ENCODE measurements around the gene CFAP299. TPM values are rescaled to one million over a fixed set of nuclear protein-coding genes. Genes with fewer than 3 reads are reported as not detected.
"Not testable (repeated sequence)": the region's sequence is repeated elsewhere in the genome, so short reads cannot be mapped to it uniquely, and the experiment has no call there.

The CFAP299 gene
- total RNA-seq, 4 donors from 2014 or later = not detected

GRCh38 chr4:80308466-80308822 lies 27.1 kb upstream of the CFAP299 start:
- no peak for TF ChIP-seq CTCF (IDR thresholded peaks at IDR 0.05)
- no peak for DNase-seq

GRCh38 chr4:80309294-80310004 lies 26.1 kb upstream of the CFAP299 start:
- no peaks in the 10 kb centered on the region for H3K27me3 ChIP-seq
- no peak overlapping the region for H3K4me3 ChIP-seq
- H3K4me1 ChIP-seq = no peaks in the 10 kb centered on the region
- no peak overlapping the region for H3K27ac ChIP-seq
- H3K36me3 ChIP-seq = no peaks in the 10 kb centered on the region
- no peak for DNase-seq
- TF ChIP-seq POLR2A (IDR thresholded peaks at IDR 0.05) = no peak
- no peak for TF ChIP-seq CTCF (IDR thresholded peaks at IDR 0.05)
- H3K9me3 ChIP-seq = no peaks in the 10 kb centered on the region

More at GRCh38 chr4:80308466-80308822, 27.1 kb upstream of the CFAP299 start:
- H3K27ac ChIP-seq = no peak overlapping the region
- H3K27me3 ChIP-seq = no peaks in the 10 kb centered on the region
- no peaks in the 10 kb centered on the region for H3K9me3 ChIP-seq
- H3K4me1 ChIP-seq = no peaks in the 10 kb centered on the region
- H3K36me3 ChIP-seq = no peaks in the 10 kb centered on the region
- H3K4me3 ChIP-seq = no peak overlapping the region

- DNase-seq = no peak
- Histone ChIP-seq H3K4me3 (no peak overlapping the region), H3K27ac (no peak overlapping the region), H3K36me3 (no peaks in the 10 kb centered on the region), H3K9me3 (no peaks in the 10 kb centered on the region), H3K4me1 (no peaks in the 10 kb centered on the region), H3K27me3 (no peaks in the 10 kb centered on the region)
- no peak for TF ChIP-seq CTCF (IDR thresholded peaks at IDR 0.05)
- no peak for TF ChIP-seq POLR2A (IDR thresholded peaks at IDR 0.05)
Measured at GRCh38 chr4:80311130-80311529, 24.4 kb upstream of the CFAP299 start.

- H3K4me1 ChIP-seq = no peaks in the 10 kb centered on the region
- no peak for DNase-seq
- H3K9me3 ChIP-seq = no peaks in the 10 kb centered on the region
- TF ChIP-seq POLR2A (IDR thresholded peaks at IDR 0.05) (no peak), CTCF (IDR thresholded peaks at IDR 0.05) (no peak)
- H3K27me3 ChIP-seq = no peaks in the 10 kb centered on the region
- H3K36me3 ChIP-seq = no peaks in the 10 kb centered on the region
- no peak overlapping the region for H3K4me3 ChIP-seq
- no peak overlapping the region for H3K27ac ChIP-seq
Measured at GRCh38 chr4:80312124-80312523, 23.4 kb upstream of the CFAP299 start.

DNA sequence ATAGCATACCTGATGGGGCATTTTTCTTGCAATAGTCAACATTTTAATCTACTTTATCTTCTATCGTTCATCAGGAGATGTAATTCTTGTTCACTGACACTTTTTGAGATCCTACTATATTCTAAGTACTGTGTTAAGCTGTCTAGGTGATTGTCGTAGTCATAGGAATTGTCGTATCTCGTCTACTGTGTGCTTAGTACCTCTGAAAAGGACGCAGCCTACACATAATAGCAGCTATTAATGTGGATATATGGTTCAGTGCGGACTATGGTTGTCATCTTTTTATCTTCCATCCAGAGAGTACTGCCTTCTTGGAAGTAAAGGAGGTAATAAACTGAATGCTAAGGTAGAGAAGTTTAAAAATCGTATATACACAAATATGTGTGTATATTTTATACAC lies 21.9 kb upstream of the CFAP299 start:
- Histone ChIP-seq H3K4me3 (no peak overlapping the region), H3K27ac (no peak overlapping the region), H3K4me1 (no peaks in the 10 kb centered on the region), H3K27me3 (no peaks in the 10 kb centered on the region), H3K36me3 (no peaks in the 10 kb centered on the region), H3K9me3 (no peaks in the 10 kb centered on the region)
- no peak for DNase-seq
- TF ChIP-seq CTCF (IDR thresholded peaks at IDR 0.05) (no peak), POLR2A (IDR thresholded peaks at IDR 0.05) (no peak)

- not testable (repeated sequence) for H3K27me3 ChIP-seq, DNase-seq, H3K4me3 ChIP-seq, H3K9me3 ChIP-seq, H3K4me1 ChIP-seq, H3K27ac ChIP-seq, H3K36me3 ChIP-seq
Measured at GRCh38 chr4:80315848-80316247, 19.7 kb upstream of the CFAP299 start.

All from Peyer's patch (tissue), 4 donors.